Spleen (tissue), 11 donors: ENCODE measurements around the gene CLDN24. TPM values are rescaled to one million over a fixed set of nuclear protein-coding genes. Genes with fewer than 3 reads are reported as not detected.

Experiments
- DNase-seq: peaks from one replicate; pipeline ENCODE4 v3.0.0-alpha.2; 2020
- H3K27ac ChIP-seq, 8 donors: fragments of 200-600 bp; sonication (generic) in 7 of 8; 1 replicate in 4 of 8; 2 replicates in 4 of 8; pipeline versions ENCODE4 v1.5.0 to v1.8.0; 2016 to 2021; ENCODE audit warnings: inconsistent platforms in 4 of 8, mild to moderate bottlenecking in 4 of 8, moderate library complexity in 1 of 8
- H3K27me3 ChIP-seq, 7 donors: fragments of 200-600 bp; sonication (generic) in 6 of 7; replicated peaks in 1 of 7; 1 replicate in 4 of 7; 2 replicates in 3 of 7; pipeline versions ENCODE4 v1.5.0 to v1.8.0; 2016 to 2021; ENCODE audit warnings: inconsistent platforms in 3 of 7, mild to moderate bottlenecking in 1 of 7
- H3K36me3 ChIP-seq, 6 donors: fragments of 200-600 bp; sonication (generic) in 5 of 6; 1 replicate in 4 of 6; 2 replicates in 2 of 6; pipeline versions ENCODE4 v1.5.0 to v1.8.0; 2016 to 2021; ENCODE audit warnings: inconsistent platforms in 2 of 6
- H3K4me1 ChIP-seq, 6 donors: fragments of 200-600 bp; sonication (generic) in 5 of 6; 1 replicate in 3 of 6; 2 replicates in 3 of 6; pipeline versions ENCODE4 v1.5.0 to v1.8.0; 2016 to 2021; ENCODE audit warnings: inconsistent platforms in 3 of 6
- H3K4me3 ChIP-seq, 8 donors: fragments of 200-600 bp; sonication (generic) in 7 of 8; 1 replicate in 4 of 8; 2 replicates in 4 of 8; pipeline versions ENCODE4 v1.5.0 to v1.8.0; 2016 to 2021; ENCODE audit warnings: inconsistent platforms in 4 of 8, mild to moderate bottlenecking in 4 of 8, moderate library complexity in 2 of 8
- H3K9me3 ChIP-seq, 8 donors: fragments of 200-600 bp; sonication (generic) in 7 of 8; 1 replicate in 4 of 8; 2 replicates in 4 of 8; pipeline versions ENCODE4 v1.5.0 to v1.8.0; 2016 to 2021; ENCODE audit warnings: inconsistent platforms in 4 of 8
- CTCF ChIP-seq, 11 experiments: fragments of 200-600 bp in 7 of 11; fragments of 450-650 bp in 4 of 11; sonication (generic) in 4 of 11; IDR thresholded peaks in 8 of 11; conservative IDR thresholded peaks in 3 of 11; 1 replicate in 7 of 11; 2 replicates in 4 of 11; pipeline versions ENCODE4 v1.4.0 to v1.8.0; 2016 to 2021; ENCODE audit warnings: antibody characterized with exemption in 11 of 11, inconsistent platforms in 4 of 11, mild to moderate bottlenecking in 1 of 11
- POLR2A ChIP-seq, 3 donors: fragments of 450-650 bp; IDR thresholded peaks; one replicate each; pipeline ENCODE4 v1.5.1; 2017; ENCODE audit warnings: antibody characterized with exemption in 3 of 3, mild to moderate bottlenecking in 1 of 3
- POLR2AphosphoS5 ChIP-seq, 3 donors: sonication (generic); formaldehyde crosslinking; IDR thresholded peaks; one replicate each; pipeline ENCODE4 v1.5.1; 2017; ENCODE audit warnings: antibody characterized with exemption in 3 of 3
- WGBS, 5 donors: extraction: QIAGEN DNeasy Blood & Tissue Kit in 3 of 5; methylation state at CpG; one replicate each; pipeline versions ENCODE4 v1.1.5 to v1.1.7; 2013 to 2018; 5-methylcytosine and 5-hydroxymethylcytosine counted together
- intact Hi-C: fragments of 100-400 bp; cut with DNase I; formaldehyde crosslinking; loops from one replicate; pipeline ENCODE4 v1.15.0; 2023; ENCODE audit warnings: low total_unique reads
- polyA plus RNA-seq, 3 donors: library from polyadenylated mRNA; stranded (reverse); fragments of 200-250 nt; gene quantifications; one replicate each; pipeline ENCODE4 v1.2.1, GENCODE V29; 2013
- total RNA-seq, 7 donors: library from RNA; depleted of rRNA in 3 of 7; stranded (reverse); fragments of >200 nt in 3 of 7; fragmentation: NEBNext Ultra II Directional in 4 of 7; extraction: Animal tissue kit (Norgen Biotek cat#: 25700) in 4 of 7; gene quantifications; one replicate each; pipeline versions ENCODE4 v1.1.0 to v1.2.1, GENCODE V29; 2016 to 2021
- donor health status: healthy with polysubstance abuse.
- donor health status: DM: no; HTN: no; CAD: no; lungs with moderate emphysema.
- donor health status: DM: no; HTN: no; CAD: no.
- donor health status: Bipolar disorder and iron deficiency.
- donor health status: healthy.
- donor health status: DM: no; HTN: no; CAD: no.
- donor health status: DM: yes; HTN: yes; CAD: no.

CLDN24 gene
- total and polyA plus RNA-seq, 10 donors, result not detected

- no peak for DNase-seq
- H3K9me3 ChIP-seq, result no peaks in the 10 kb centered on the region
- H3K36me3 ChIP-seq, result peaks cover 0 to 34% (median 7%) of the 10 kb centered on the region in 6 donors
- no peak overlapping the region for H3K27ac ChIP-seq
- TF ChIP-seq POLR2A (IDR thresholded peaks at IDR 0.05), result no peak
- TF ChIP-seq CTCF (IDR thresholded peaks at IDR 0.05 in 8 of 11, conservative IDR thresholded peaks at IDR 0.05 in 3 of 11), result no peak
- TF ChIP-seq POLR2AphosphoS5 (IDR thresholded peaks at IDR 0.05), result no peak
- intact Hi-C loops, result no loop called here
- 84 to 92% (median 88%) methylated on average over 9 of the region's 9 CpGs for WGBS, 5 donors
- no peaks in the 10 kb centered on the region for H3K27me3 ChIP-seq
- H3K4me1 ChIP-seq, result no peaks in the 10 kb centered on the region
- H3K4me3 ChIP-seq, result no peak overlapping the region
Measured at GRCh38 chr4:183314806-183315205, 7.4 kb downstream of the CLDN24 start.

GRCh38 chr4:183314336-183314735, 7.9 kb downstream of the CLDN24 start:
- H3K4me1 ChIP-seq, result no peaks in the 10 kb centered on the region
- intact Hi-C loops, result no loop called here
- no peaks in the 10 kb centered on the region for H3K27me3 ChIP-seq
- DNase-seq, result no peak
- no peak for TF ChIP-seq POLR2A (IDR thresholded peaks at IDR 0.05)
- no peak for TF ChIP-seq CTCF (IDR thresholded peaks at IDR 0.05 in 8 of 11, conservative IDR thresholded peaks at IDR 0.05 in 3 of 11)
- TF ChIP-seq POLR2AphosphoS5 (IDR thresholded peaks at IDR 0.05), result no peak
- peaks cover 0 to 34% (median 7%) of the 10 kb centered on the region in 6 donors for H3K36me3 ChIP-seq
- WGBS, 5 donors, result 90 to 96% (median 92%) methylated on average over 15 of the region's 15 CpGs
- no peaks in the 10 kb centered on the region for H3K9me3 ChIP-seq
- no peak overlapping the region for H3K27ac ChIP-seq
- no peak overlapping the region for H3K4me3 ChIP-seq

- Histone ChIP-seq H3K4me1 (no peaks in the 10 kb centered on the region), H3K36me3 (peaks cover 0 to 34% (median 7%) of the 10 kb centered on the region in 6 donors), H3K27me3 (no peaks in the 10 kb centered on the region), H3K9me3 (no peaks in the 10 kb centered on the region), H3K27ac (no peak overlapping the region), H3K4me3 (no peak overlapping the region)
- TF ChIP-seq POLR2AphosphoS5 (IDR thresholded peaks at IDR 0.05) (no peak), CTCF (IDR thresholded peaks at IDR 0.05 in 8 of 11, conservative IDR thresholded peaks at IDR 0.05 in 3 of 11) (no peak), POLR2A (IDR thresholded peaks at IDR 0.05) (no peak)
- 81 to 92% (median 84%) methylated on average over 5 of the region's 5 CpGs for WGBS, 5 donors
- no peak for DNase-seq
- intact Hi-C loops, result no loop called here
Measured at GRCh38 chr4:183312841-183313240, 9.4 kb downstream of the CLDN24 start.

GRCh38 chr4:183306811-183307210, 15.4 kb downstream of the CLDN24 start:
- H3K4me3 ChIP-seq, result no peak overlapping the region
- H3K4me1 ChIP-seq, result no peaks in the 10 kb centered on the region
- TF ChIP-seq POLR2AphosphoS5 (IDR thresholded peaks at IDR 0.05) (no peak), CTCF (IDR thresholded peaks at IDR 0.05 in 8 of 11, conservative IDR thresholded peaks at IDR 0.05 in 3 of 11) (no peak), POLR2A (IDR thresholded peaks at IDR 0.05) (no peak)
- DNase-seq, result no peak
- H3K9me3 ChIP-seq, result no peaks in the 10 kb centered on the region
- H3K27me3 ChIP-seq, result no peaks in the 10 kb centered on the region
- 70 to 97% (median 80%) methylated on average over 3 of the region's 3 CpGs for WGBS, 5 donors
- intact Hi-C loops, result no loop called here
- H3K36me3 ChIP-seq, result no peaks in the 10 kb centered on the region
- H3K27ac ChIP-seq, result no peak overlapping the region
